Activated T-cell treated with anti-CD3 and anti-CD28 coated beads, Interleukin-2, amount 50 U/mL, for 48 hours (primary cell): ENCODE measurements around the gene ERI3.

Experiments
- DNase-seq, 2 experiments: peaks; one replicate each; pipeline ENCODE4 v3.0.0-alpha.2; 2020

Gene ERI3

DNA sequence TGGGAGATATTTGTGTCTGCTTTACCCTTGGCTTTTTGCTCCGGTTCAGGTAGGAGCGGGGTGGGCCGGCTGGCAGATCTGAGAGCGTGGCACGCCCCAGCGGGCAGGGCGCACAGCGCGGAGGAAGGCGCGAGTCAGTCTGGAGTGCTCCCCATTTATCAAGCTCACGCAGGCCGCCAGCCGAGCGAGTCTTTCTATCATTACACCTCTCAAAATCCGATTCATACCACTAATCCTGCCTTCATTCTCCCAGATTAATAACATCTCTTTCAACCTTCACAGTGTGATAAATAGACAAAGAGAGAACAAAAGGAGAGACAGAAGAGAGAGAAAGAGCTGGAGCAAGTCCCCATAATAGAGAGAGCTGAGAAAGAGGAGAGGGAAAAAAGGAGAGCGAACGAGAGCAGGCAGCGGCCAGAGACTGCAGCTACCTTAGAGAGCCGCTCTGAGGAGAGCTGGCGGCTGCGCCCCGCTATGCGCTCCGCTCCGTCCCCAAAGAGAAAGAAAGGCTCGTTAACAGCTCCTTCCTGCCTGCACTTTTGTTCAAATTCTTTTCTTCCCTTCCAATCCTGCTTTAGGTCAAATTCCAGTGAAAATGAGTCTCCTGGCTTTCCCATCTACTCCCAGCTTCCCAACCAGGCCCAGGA, 93.8 kb downstream of the ERI3 start:
- no peak for DNase-seq

DNA sequence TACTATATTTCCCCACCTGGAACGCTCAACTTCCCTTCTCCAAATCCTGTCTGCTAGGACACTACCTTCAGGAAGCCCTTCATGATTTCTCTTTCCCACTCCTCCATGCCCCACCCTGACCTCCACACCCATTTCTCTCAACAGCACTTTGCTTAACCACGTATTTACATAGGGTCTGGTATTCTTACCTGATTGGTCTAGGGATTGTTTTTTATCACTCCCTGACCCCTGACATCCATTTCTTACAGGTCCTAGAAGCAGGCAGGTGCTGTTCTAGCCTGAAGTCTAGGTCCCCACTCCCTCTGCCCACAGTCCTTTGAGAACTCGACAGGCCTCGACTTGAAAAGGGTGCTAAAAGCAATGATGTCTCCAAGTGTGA, 94.3 kb downstream of the ERI3 start:
- no peak for DNase-seq

DNA sequence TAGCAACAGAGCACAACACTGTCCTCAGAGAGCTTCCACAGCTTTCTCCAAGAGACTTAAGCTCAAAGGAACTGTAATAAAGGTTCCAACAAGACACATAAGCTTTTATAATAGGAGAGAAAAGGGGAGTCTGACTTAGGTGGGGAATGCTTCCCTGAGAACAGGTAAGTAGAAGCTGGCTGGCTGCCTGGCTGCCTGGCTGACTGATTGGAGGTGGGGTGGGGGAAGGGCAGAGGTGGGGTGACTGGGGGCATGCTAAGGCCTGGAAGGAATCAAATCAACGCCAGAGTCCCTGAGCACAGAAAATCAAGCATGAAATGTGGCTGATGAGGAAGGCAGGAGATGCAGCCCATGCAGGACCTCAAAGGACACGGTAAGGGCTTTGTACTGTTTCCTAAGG, 96.0 kb downstream of the ERI3 start:
- DNase-seq = no peak

DNA sequence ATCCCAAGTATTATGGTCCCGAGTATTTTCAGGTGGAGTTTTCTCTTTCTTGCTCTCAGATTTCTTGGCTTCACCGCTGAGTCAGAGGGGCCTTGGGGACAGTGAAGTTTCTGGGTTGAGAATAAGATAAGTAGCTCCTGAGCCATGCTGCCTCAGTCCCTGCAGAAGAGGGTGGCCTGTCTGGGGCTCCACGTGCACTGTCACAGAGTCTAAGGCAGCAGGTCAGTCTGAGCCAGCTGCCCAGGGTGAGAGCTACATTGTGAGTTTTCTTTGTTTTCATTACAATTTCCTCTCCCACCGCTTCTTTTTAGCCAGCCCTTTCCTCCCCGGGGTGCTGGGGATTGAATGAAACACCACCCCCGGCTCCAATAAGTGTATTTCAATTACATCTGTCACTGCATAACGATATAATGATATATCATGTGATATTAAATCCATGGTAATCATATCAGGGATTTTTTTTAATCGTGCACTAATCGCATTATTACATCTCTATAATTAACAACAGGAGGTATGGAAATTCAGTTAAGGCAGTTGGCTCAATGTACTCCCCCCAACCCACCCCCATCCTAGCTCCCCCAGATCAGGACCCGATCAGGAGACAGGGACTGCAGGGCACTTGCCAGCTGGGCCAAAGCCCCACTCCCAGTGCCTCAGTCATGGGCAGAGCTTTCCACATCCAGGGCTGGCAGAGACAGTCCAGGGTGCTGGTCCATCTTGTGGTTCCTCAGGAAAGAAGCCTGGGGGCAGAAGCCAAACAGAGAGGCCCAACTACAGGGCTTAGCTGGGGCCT, 98.1 kb downstream of the ERI3 start:
- no peak for DNase-seq

- no peak for DNase-seq
Observed at GRCh38 chr1:44254392-44254910, 100.6 kb downstream of the ERI3 start.

DNA sequence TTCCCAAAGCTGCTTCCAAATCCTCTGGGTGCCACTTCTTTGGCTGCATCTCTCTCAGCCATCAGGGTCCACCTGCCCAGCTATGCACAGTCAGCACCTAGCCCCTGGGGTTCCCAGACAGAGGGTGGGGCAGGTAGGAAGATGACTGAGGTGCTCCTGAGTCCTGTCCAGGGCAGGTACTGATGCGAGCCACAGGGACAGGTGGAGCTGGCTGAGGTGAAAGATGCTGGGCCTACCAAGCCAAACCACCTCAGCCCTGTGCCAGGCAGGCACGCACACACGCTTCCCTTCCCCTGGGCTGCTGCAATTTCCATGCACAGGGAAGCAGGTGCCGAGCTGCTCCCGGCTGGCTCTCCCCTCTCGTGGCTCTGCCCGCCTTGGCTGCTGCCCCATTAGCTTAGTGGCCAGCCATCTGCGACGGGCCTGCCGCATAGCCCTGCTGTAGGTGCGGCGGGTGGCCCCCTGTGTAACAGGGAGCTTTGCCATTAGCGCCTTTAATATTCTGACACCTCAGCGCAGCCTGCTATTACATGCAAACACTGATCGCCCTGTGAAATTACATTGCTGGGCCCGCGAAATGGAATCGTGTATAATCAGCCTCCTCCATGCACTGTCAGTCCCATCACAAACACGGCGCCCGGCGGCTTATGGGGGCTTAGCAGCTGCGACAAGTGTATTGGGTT, 102.9 kb downstream of the ERI3 start:
- DNase-seq = no peak

- no peak for DNase-seq
Observed at GRCh38 chr1:44251486-44251885, 103.6 kb downstream of the ERI3 start.

DNA sequence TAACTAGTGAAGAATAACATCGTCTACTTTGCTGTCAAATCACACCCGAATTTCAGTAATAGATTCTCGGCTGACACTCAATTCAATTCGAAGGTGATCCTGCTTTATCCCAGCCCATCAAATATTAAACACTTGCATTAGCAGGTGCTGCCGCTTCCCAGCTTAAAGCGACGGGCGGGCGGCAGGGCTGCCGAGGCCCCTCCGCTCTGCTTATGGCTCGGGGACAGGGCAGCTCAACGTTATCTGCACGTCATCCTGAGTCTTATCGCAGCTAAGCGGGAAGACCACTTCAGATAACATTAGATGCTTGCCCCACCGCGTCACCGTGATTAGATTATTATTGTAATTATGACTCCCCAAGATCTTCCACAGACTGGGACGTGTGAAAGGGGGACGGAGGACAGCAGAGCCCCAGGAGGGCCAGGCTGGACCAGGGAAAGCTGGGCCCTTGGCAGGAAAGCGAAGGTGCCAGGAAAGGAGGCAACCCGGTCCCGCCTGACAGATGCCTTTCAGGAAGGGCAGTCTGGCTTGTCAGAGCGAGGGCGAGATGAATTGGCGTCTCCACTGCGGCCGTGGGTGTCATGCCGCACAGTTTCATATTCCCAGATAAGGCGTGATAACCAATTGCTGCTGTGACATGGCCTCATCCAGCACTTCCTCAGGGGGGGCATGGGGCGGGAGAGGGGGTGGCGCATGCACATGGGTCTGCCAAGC, 104.8 kb downstream of the ERI3 start:
- DNase-seq = no peak

GRCh38 chr1:44249543-44249942, 105.5 kb downstream of the ERI3 start:
- DNase-seq = no peak

- no peak for DNase-seq
Observed at GRCh38 chr1:44246806-44247205, 108.3 kb downstream of the ERI3 start.

DNA sequence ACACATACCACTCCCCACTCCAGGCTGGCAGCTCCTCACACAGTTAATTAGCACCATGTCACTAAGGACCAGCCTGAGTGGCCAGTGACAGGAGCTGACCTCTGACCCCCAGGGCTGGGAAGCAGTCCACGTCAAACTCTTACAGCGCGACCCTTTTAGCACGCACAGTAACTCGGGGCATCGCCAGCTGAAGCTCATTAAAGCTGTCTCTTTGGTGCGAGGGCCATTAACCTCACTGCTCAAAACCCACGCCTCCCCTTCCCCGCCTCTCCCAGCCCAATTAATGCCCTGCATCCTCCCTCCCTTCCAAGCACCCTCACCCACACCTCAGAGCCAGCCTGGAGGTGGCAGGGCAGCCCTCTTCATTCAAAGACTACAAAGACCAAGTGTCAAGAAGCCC, 110.1 kb downstream of the ERI3 start:
- no peak for DNase-seq

DNA sequence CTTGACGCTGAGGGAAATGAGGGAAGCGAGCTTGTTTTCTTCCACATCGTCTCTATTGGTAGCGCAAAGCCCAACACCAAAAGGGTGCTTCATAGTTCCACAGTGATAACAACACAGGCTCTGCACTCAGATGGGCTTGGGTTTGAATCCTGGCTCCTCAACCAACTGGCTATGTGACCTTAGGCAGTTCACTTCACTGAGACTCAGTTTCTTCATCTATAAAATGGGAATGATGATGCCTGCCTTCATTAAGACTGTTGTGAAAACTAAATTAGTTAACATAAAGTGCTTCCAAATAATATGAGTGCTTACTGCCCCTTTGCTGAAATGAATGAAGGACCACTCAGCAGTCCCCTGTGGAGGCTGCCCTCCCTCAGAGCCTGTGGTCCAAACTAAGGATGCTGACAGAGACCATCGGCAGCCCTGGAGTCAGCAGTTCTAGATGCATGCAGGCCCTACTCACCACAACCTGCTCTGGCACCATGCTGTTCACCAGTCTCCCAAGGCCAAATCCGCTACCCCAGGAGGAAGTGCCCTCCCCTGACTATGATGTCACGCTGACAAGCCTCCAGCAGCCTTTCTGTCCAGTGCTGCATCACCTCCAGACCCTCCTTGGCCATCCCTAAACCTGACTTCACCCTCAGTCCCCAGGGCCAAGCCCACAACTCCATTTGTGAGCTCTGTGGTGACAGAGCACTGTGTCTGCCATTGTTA, 111.1 kb downstream of the ERI3 start:
- DNase-seq = no peak

GRCh38 chr1:44242746-44243145, 112.3 kb downstream of the ERI3 start:
- no peak for DNase-seq

GRCh38 chr1:44240802-44241671, 114.0 kb downstream of the ERI3 start:
- no peak for DNase-seq

- DNase-seq = no peak
Observed at GRCh38 chr1:44239961-44240371, 115.1 kb downstream of the ERI3 start.

DNA sequence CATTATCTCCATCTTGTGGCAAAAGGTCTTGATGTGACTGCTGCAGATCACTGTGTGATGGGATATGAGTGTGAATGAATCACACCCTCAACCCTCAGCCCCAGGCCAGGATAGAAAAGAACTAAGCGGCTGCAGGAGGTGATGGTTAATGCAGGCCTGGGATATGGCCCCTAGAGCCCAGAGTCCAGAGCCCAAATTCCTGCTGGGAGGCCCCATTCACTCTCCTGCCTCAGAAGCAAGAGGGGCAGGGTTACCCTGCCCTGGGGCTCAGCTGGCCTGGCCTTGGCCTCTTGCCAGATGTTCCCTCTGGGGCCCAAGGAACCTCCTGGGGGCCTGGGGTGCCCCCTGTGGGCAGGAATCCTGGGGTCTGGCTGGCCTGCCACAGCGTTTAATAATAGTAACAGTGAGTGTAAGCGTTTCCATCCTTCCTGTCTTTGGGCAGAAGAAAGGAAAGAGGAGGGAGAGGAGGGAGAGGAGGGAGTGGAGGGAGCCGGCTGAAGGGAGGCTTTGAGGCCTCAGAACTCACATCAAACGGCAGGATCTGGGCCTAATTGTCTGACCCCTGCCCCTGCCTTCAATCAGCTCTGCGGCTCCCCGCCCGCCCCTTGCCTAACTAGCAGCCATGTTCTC, 115.6 kb downstream of the ERI3 start:
- no peak for DNase-seq

DNA sequence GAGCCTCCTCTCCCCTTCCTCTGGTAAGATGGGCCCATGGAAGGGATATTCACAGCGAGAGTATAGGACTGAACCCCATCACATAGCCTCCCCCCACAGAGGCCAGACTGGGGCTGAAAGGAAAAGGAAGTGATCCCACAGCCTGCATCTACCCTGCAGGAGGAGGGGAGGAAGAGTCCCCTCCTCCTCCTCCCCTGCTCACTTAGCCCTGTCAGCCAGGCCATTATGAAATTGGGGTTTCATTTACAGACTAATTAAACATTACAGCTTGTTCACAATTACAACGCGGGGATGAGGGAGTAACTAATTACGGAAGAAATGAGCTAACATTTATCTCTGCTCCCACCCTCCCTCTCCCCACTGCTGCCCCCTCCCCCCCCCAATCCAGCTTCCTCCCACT, 116.4 kb downstream of the ERI3 start:
- DNase-seq = no peak

GRCh38 chr1:44237721-44238457, 117.2 kb downstream of the ERI3 start:
- peak; percentile 71 to 75 for DNase-seq

DNA sequence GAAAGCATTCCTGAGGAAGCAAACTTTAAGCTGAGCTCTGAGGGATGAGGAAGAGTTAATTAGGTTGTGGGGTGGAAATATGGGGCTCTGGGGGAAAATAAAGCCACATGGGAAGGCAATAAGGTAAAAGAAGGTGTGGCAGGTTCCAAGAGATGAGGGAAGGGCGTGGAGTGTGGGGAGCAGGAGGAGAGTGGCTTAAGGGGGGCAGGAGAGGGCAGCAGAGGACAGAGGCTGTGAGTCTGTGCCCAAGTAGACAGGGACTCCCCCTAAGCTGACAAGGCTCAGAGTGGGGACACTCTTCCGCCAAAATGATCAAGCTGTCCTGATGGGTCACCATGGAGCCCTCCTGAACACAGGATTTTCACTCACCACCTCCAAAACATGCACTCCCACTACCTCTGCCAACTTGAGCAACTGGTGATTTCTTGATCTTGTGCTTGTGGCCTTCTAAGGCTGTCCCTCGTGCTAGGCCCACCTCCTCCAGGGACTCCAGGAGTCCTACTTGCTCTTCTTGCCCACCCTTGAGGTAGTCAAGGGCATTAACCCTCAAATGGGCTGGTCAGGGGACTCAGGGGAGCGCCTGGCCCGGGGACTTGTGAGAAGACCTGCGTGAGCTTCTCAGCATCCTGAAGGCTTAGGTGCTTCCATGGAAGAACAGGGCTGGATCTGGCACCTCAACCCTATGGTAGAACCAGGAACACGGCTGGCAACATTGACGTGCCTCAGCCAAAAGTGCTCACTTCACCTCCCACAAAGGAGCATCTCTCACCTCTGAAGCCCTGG, 118.4 kb downstream of the ERI3 start:
- no peak for DNase-seq
